GM19455 (cell line): ENCODE measurements around the gene C3orf70.

ENCODE experiments used
- ATAC-seq: cut with Tn5 transposase; IDR thresholded peaks from one replicate; pipeline ENCODE4 v1.9.1; 2021; ENCODE audit not compliant: unreplicated experiment

C3orf70 gene

DNA sequence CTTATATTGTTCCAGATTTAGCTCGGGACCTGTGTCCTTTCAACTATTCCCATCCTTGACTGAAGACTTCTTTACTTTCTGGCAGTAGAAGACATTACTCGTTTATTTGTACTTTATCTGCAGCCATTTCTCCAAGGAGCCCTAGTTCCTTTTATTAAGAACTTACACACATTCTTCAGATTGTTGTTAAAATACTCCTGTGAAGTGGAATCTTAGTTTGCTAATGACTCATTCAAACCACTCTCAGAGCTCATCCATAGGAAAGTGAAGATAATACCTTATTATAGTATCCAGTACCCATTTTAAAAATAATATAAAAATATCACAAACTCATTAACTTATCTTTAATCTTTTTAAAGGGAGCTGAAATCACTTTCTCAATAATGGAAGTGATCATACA, 63.5 kb downstream of the C3orf70 start:
- no peak for ATAC-seq

DNA sequence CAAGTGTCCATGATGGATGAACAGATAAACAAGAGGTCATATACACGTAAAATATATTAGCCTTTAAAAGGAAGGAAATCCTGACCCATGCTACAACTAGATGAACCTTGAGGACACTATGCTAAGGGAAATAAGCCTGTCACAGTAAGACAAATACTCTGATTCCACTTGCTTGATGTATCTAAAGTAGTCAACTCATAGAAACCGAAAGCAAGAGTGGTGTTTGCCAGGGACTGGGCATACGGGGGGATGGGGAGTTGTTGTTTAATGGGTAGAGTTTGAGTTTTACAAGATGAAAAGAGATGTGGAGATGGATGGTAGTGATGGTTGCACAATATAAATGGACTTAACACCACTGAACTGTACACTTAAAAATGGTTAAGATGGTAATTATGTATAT, 65.4 kb downstream of the C3orf70 start:
- no peak for ATAC-seq

DNA sequence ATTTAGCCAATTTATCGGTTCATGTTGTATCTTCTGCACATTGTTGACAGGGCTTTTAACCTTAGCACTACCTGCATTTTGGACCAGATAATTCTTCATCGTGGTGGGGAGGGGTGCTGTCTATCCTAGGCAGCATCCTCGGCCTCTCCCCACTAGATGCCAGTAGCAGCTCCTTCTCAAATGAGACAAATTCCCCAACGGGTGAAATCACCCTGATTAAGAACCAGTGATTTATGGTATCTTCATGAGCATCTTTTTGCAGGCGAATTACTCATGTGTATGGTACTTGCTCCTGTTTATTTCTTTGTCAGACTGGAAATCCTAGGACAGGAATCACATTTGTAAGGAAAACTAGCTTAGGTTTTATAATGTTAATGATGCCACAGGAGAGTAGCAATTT, 68.0 kb downstream of the C3orf70 start:
- ATAC-seq = no peak

DNA sequence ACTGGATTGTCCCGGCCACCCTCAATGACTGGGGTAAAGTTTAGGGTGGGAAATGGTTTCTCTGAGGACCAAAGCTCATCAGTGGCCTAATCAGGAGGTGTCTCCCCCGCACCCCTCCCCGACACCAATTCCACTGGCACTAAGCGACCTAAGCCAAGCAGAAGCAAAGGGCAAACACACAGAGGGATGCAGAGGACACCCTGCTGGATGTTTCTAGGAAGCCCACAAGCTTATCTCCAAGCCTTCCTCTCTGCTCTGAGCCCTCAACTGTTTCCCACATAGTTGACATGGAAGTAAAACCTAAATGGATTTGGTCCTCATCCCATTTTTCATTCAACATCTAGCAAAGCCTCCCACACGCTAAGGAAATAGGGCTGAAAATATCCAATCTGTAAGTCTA, 68.5 kb downstream of the C3orf70 start:
- no peak for ATAC-seq

DNA sequence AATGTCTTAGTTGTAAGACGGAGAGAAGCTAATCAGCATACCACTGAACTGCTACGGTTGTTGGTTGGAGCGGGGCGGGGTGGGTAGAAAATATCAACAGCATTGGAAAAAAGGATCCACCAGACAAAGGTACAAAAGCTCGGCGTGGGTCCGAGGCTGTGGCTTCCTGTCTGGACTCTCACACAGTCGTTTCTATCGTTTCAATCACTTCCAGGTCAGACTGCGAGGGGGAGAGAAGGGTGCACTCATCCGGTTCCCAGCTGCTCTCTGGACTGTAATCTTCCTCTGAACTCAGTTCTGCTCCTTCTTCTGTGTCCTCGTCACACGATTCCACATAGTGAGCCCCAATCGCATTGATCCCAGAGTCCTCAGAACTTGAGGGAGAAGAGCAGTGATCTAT, 70.0 kb downstream of the C3orf70 start:
- no peak for ATAC-seq

DNA sequence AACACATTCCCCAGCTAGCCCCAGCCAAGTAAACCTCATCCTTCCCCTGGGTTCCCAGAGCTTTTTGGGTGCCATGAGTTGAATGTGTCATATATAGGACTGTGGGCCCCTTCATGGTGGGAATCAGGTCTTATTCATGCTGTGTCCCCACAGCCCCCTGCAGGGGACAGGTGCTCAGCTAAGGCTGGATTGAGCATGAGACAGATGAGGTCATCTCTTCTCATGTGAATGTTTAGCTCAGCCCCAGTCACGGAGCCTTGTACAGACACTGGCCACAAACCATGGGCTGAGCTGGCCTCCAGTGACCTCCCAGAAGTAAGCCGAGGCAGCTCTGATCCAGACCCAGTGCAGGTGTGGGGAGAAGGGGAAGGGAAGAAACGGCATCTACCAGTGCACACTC, 70.7 kb downstream of the C3orf70 start:
- no peak for ATAC-seq

DNA sequence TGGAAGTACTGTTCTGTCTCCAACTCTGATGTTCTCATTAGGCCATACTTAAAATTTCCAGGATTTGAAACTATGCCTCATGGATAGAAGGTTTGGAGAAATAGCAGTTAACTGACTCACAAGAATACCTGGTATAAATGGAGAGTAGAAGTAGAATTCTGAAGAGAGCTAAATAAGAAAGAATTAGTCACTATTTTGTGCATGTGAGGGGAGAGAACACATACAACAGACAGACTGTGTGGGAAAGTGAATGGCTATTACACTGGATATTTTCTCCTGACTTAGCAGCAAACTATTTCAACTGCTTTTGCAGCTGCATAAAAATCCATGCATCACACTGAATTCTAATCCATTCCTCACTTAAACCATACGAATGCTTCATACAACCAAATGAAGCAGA, 71.3 kb downstream of the C3orf70 start:
- no peak for ATAC-seq

DNA sequence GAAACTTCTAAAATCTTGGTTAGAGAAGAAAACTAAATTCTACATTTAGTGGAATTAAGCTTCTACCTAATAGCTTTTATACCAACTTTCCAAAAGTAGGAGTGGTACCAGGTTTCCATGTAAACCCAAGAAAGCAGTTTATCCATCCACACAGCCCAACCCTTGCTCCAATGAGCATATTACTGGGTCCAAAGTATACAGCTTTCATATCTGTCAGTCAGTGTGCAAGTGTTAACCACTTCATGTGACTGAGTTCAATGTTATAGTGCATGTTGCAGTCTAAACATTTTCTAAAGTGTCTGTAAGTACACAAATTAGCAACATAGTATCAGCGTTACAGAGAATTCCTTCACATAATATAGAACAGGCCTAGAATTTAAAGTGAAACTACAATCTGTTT, 73.2 kb downstream of the C3orf70 start:
- no peak for ATAC-seq

DNA sequence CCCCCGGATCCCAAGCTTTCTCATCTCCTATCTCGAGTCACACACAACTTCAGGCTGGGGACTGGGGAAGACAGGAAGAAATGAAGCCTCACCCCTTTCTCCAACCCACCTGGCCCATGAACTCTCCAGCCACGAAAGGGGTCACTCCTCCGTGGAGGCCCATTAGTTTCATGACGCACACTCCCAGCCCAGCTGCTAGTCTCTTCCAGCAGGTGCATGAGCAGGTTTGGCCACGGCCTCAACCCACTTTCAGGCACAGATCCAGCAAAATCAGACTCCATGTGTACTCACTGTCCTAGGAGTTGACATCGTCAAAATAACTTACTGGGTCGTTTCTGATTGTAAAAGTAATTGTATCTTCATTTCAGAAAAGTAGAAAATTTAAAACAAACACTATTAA, 76.6 kb downstream of the C3orf70 start:
- ATAC-seq = no peak

DNA sequence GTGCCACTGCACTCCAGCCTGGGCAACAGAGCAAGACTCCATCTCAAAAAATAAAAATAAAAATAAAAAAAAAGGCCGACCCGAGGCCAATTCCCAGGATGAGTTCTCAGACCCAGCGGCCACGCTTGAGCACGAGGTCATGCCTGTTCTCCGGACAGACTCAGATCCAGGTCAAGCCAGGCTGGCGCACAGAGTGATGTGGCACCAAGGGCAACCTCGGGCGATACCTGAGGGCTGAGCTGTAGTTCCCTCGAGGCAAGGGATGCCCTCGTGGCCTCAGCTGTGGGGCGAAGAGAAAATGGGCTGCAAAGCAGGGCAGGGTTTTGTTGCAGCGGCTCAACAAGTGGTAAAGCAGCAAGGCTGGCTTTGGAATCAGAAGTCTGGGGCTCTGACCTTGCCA, 77.3 kb downstream of the C3orf70 start:
- ATAC-seq = no peak

DNA sequence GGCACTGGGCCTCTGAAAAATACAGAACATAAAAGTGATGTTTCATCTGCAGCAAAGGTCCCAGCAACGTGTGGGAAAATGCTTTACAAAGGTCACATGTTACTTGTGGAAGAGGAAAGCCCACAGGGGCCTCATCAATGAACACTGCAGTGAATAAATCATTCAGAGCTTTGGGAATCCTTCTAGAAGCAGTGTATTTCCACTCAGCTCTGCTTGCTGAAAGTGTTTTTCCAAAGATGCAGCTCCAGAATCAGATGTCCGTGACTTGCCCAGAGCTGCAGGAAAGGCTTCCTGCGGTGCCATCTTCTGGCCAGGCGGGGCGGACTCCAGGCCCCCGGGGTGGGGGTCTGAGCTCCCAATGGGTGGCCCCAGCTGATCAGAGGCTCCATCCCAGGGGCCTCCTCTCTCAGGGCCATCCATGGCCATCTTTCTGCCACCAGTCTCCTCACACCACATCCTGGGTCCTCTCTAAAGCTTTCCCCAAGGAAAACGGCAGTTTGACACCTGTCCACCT, 81.5 kb downstream of the C3orf70 start:
- ATAC-seq = no peak

DNA sequence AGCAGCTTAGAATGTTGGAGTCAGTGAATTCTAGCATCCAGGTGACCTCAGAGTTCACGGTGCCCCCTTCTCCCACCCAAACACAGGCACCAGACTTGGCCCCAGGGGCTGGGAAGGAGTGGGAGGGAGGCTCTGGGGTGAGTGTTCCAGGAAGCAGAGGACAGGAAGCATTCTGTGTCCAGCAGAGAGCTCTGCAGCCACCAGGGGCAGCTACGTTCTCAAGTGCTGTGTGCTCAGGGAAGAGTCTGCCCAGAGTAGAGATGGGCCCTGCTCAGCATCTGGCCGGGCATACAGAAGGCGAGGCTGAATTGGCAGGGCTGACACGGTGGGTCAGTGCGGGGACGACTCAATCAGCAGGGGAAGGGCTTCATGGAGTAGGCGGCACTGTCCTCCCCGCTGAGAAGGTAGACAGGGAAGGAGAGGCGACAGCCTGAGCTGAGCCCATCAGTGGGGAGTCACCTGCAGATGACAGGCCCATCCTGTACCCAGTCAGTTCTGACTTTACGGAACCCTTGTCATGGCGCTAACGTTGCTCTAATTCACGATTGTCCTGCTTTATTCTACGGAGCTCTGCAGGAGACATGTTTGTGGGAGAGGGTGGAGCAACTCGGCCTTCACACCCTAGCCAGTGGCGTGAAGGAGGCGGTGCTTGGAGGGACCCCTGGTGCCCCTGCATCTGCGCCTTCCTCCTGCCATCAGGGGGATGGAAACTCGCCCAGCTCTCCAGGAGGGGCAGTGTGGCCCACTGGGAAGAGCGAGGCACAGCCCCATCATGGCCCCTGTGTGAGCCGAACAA, 82.2 kb downstream of the C3orf70 start:
- no peak for ATAC-seq

DNA sequence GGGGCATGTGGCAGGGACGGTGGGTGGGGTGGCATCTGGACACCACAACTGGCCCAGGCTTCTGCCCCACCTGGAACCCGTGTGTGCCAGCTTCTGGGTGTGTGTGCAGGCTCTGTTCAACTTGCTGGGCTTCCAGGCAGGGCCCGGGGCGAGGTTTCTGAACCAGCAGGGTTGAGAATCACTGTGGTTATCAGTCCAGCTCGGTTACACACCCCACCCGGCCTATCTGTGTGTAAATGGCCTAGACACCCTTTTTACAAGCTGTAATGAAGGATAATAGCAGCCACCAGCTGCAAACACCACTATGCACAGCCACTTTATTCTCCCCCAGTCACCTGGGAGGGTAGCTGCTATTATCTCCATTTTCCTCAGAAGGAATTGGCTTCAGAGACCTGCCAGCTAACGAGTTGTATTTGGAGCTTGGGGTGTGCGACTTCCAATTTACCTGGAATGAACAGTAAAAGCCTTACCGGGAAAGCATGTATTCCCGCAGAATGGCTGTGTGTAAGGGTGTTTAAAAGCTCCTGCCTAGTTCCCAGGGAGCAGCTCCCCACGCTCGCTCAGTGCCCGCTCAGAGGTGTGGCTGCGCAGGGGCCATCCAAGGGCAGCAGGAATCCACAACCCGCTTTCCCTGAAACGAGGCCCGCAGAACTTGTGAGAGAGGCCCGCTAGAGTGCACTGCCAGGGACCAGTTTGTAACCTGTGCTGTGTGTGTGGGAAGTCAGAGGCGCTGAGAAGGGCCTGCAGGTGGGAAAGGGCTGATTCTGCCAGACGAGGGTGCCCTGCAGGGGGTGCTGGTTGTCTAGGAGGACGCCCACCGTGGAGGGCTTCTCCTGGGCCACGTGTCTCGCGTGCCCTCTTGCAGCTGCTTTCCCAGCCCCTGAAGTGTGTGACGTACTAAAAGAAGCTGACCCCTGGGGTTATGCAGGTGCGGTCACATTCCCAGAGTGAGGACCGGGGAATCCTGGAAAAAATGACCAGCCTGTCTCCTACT, 83.5 kb downstream of the C3orf70 start:
- ATAC-seq = no peak

DNA sequence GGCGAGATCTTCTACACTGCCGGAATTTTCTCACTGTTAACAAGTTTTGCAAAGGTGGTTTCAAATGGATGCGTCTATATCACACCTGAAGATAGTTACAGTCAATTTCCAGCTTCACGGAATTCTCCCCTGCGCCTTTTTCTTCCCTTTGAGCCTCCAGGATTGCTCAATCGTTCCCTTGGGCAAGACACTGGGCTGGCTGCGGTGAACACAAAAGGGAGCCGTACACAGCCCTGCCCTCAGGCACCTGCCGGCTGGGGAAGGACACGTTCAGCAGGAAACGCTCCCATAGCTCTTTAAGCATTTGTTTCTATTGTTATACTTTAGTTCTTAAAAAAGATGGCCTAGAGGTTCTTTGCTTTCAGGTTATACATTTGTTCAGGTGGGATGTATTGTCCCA, 85.7 kb downstream of the C3orf70 start:
- no peak for ATAC-seq

DNA sequence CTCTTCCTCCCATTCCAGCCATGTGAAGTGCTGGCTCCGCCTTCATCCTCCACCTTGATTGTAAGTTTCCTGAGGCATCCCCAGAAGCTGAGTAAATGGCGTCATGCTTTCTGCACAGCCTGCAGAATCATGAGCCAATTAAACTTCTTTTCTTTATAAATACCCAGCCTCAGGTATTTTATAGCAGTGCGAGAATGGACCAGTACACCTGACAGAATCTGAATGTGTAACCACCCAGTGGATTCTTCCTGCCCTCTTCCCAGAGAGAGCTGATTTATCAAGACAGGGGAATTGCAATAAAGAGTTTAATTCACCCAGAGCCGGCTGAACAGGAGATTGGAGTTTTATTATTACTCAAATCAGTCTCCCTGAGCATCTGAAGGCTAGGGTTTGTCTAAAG, 86.6 kb downstream of the C3orf70 start:
- no peak for ATAC-seq

DNA sequence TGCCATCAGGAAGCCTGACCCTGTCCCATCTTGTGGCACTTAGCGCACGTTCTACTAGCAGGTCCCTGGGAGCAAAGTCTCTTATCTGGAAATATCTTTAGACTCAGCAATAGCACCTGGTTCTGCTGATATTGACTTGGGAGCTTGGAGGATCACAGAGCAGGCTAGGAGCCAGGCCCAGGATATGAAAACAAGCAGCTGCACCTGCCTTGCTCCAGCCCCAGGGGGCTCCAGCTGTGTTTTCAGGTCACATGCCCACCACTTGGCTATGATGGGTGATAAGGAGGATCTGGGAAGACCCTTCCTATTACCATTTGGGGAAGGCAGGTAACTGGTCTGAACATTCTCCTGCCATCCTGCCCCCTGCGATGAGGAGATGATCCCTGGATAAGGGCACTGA, 87.8 kb downstream of the C3orf70 start:
- ATAC-seq = no peak

DNA sequence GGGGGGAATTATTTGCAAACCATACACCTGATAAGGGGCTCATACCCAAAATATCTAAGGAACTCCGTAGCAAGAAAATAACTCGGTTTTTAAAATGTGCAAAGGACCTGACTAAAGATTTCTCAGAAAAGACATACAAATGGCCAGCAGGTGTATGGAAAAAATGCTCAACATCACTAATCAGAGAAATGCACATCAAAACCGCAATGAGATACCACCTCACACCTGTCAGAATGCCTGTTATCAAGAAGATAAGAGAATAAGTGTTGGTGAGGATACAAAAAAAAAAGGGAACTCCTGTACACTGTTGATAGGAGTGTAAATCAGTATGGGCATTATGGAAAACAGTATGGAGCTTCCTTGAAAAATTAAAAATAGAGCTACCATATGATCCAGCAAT, 89.4 kb downstream of the C3orf70 start:
- ATAC-seq = no peak

DNA sequence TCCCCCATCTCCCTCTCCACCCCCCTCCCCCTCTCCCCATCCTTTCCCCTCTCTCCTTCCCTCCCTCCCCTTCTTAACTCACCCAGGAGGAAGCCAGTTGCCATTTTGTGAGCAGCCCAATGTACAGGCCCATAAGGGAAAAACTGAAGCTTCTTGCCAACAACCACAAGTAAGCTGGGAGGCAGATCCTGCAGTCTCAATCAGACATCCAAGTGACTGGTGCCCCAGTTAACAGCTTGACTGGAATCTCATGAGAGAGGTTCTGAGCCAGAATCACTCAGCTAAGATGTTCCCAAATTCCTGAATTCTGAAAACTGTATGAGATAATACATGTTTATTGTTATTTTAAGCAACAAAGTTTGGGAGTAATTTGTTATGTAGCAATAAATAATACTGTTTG, 90.7 kb downstream of the C3orf70 start:
- no peak for ATAC-seq

DNA sequence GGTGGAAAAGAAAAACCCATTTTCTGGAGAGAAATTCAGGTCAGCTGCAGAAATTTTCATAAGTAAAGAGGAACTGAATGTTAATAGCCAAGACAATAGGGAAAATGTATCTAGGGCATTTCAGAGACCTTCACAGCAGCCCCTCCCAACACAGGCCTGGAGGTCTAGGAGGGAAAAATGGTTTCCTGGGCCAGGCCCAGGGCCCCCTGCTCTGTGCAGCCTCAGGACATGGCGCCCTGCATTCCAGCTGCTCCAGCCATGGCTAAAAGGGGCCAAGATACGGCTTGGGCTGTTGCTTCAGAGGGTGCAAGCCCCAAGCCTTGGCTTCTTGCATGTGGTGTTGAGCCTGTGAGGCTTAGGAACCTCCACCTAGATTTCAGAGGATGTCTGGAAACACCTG, 92.2 kb downstream of the C3orf70 start:
- ATAC-seq = no peak

DNA sequence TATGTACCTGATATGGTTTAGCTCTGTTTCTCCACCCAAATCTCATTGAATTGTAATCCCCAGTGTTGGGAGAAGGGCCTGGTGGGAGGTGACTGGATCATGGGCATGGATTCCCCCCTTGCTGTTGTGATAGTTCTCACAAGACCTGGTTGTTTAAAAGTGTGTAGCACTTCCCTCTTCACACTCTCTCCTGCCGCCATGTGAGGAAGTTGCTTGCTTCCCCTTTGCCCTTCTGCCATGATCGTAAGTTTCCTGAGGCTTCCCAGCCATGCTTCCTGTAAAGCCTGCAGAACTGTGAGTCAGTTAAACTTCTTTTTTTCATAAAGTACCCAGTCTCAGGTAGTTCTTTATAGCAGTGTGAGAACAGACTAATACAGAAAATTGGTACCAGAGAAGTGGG, 93.1 kb downstream of the C3orf70 start:
- ATAC-seq = no peak

DNA sequence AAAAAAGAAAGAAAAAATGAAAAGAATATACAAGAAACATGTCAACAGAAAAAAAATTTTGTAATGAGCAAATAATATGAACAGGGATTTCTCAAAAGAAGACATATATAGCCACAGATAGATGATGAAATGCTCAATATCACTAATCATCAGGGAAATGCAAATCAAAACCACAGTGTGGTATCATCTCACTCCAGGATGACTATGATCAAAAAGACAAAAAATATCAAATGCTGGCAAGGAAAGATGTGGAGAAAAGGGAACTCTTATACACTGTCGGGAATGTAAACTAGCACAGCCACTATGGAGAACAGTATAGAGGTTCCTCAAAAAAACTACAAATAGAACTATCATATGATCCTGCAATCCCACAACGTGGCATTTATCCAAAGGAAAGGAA, 94.1 kb downstream of the C3orf70 start:
- ATAC-seq = no peak

DNA sequence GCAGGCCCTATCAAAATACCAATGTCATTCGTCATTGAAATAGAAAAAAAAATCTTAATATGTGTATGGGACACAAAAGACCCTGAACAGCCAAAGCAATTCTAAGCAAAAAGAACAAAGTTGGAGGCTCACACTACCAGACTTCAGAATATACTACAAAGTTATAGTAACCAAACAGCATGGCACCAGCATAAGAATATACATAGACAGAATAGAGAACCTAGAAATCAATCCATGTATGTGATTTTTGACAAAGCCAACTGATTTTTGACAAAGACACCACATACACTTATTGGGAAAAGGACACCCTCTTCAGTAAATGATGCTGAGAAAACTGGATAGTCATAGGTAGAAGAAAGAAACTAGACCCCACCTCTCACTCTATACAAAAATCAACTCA, 95.0 kb downstream of the C3orf70 start:
- ATAC-seq = no peak
